DMS 273 treated with DMSO at 0.1 percent for 48 hours (cell line): ENCODE results near the gene SLC25A29.

ENCODE experiments used
- DNase-seq: peaks from one replicate; lab custom pipeline; 2025; lab: John Stamatoyannopoulos, UW

Gene SLC25A29

DNA sequence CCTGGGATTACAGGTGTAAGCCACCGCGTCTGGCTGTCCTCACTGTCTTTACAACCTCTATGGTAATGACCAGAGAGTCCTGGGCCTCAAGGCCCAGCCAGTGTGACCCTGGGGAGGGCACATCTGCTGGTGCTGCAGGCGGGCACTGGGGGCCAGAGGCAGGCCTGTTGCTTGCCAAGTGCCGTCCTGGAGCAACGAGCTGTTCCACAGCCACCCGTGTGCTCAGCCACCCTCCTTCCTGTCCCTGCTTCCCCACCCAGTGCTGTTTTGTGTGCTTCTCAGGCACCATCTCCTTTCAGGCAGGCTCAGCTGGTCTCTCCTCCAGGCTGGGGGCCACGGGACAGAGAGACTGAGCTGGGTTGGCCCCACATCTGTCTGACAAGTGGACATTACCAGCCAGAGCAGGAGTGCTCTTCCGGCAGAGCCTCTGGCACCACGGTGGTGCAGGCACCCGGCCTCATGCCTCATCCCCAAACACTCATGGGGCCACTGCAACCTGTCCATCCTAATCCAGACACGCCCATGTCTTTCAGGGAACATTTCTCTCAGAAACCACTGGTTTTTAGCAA is 25.9 kb upstream of the SLC25A29 start:
- DNase-seq = no peak

DNA sequence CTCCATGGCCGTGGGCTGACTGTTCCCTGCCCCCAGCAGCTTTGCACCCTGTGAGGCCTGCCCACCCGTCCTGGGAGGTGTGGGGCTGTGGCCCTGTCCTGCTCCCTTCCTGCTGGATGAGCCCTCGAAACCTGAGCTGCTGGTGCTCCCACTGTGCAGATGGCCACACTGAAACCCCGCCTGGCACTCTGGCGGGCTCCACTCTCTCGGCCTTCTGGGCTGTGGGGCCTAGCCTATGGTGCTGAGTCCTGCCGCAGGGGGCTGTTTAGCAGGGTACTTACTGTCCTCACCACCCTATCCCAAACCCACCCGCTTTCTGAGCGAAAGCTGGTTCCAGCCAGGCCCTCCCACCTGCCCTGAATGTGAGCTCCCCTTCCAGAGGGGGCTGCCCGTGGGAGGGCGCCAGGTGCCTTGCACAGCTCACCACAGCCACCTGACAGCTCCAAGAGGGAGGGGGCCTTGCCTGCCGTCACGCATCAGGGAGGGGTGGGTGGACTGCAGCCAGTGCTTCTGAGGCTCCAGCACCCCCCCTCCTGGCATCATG is 24.2 kb upstream of the SLC25A29 start:
- DNase-seq = peak; percentile 41

DNA sequence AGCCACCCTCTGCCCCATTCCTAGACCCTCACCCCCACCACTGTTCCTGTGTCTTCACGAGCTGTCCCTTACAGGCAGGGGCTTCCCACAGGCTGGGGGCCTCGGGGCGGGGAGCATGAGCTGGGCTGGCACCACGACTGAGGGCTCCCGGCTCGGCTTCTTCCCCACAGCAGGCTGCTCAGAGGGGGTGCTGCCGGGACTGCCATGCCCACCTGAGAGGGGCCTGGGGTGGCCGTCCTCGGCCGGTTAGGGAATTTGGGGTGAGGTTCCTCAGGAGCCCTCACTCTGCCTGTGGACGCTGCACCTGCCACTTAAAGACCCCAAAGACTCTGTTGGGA is 23.7 kb upstream of the SLC25A29 start:
- DNase-seq = no peak

DNA sequence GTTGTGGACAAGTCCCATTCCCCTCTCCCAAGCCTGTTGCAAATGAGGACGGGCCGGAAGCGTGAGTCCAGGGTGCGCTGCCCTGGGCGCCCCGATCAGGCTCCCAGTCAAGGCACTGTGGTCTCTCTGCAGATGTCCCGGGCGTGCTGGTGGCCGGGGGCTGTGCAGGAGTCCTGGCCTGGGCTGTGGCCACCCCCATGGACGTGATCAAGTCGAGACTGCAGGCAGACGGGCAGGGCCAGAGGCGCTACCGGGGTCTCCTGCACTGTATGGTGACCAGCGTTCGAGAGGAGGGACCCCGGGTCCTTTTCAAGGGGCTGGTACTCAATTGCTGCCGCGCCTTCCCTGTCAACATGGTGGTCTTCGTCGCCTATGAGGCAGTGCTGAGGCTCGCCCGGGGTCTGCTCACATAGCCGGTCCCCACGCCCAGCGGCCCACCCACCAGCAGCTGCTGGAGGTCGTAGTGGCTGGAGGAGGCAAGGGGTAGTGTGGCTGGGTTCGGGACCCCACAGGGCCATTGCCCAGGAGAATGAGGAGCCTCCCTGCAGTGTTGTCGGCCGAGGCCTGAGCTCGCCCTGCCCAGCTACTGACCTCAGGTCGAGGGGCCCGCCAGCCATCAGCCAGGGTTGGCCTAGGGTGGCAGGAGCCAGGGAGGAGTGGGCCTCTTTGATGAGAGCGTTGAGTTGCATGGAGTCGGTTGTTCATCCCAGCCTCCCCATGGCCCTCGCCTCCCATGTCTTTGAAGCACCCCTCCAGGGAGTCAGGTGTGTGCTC is 23.2 kb upstream of the SLC25A29 start:
- DNase-seq = no peak

DNA sequence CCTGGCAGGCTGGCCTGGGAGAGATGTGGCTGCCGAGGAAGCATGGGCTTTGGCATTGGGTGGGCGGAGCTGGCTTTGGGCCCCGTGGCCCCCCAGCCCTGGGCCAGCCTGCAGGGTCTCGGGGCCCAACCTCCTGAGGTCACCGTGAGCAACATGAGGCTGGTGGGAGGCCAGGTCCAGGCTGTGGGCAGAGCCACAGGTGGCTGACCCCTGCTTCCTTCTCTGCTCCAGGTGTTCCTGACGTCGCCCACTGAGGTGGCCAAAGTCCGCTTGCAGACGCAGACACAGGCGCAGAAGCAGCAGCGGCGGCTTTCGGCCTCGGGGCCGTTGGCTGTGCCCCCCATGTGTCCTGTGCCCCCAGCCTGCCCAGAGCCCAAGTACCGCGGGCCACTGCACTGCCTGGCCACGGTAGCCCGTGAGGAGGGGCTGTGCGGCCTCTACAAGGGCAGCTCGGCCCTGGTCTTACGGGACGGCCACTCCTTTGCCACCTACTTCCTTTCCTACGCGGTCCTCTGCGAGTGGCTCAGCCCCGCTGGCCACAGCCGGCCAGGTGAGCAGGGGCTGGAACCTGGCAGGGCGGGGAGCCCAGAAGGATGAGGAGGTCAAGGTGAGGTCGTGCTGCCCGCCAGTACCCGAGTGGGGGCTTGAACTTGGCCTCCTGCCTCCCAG is 22.4 kb upstream of the SLC25A29 start:
- DNase-seq = no peak

DNA sequence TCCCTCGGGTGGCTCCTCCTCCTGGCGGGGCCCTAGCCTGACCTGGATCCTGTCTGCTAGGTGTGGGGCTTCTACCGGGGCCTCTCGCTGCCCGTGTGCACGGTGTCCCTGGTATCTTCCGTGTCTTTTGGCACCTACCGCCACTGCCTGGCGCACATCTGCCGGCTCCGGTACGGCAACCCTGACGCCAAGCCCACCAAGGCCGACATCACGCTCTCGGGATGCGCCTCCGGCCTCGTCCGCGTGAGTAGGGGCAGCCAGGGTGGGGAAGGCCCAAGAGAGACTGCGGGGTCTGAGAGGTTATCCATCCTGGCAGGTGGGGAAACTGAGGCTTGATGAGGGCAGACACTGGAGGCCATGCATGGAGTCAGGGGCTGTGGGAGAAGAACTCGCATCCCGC is 20.9 kb upstream of the SLC25A29 start:
- no peak for DNase-seq

DNA sequence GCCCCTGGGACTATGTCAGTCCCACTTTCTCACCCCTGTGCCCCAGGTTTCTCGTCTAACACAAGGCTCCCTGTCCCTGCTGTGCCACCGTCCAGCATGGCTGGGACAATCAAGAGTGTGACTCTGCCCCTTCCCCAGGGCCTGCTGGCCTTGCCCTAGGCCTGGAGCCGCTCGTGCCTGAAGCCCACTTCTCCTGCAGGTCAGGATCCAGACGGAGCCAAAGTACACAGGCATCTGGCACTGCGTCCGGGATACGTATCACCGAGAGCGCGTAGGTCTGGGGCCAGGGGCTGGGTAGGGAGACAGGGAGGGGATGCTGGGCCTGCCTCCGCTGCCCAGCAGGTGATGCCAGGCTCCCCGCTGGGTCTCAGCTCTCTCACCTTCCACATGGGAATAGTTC is 19.7 kb upstream of the SLC25A29 start:
- no peak for DNase-seq

DNA sequence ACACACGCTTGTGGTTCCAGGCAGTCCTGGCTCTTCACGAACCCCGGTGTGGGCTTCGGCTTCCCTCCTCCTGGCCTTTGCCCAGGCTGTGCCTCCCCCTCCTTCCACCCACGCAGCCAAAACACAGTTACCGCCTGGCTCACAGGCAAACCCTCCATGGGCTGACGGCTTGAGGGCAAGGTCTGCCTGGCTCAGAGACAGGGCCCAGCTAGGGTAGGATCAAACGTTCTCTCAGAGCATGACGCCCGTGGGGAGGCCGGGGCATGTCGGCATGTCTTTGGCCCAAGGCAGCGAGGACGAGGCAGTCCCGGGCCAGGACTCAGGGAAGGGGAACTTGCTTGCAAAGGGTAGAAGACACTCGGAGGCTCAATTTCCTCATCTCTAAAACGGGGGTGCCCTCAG is 19.0 kb upstream of the SLC25A29 start:
- no peak for DNase-seq

DNA sequence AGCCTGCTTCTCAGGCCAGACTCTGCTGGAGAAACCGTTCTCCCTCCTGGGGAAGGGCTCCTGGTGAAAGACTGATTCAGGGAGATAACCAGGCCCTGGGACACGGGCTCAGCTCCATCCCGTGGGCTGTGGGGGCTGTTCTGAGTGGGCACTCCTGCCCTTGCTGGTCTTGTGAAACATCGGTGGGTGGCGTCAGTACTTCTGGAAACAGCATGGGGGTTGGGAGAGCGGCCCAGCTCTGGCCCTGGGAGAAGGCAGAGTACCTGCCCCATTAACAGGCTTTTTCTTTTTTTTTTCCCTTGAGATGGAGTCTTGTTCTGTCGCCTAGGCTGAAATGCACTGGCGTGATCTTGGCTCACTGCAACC is 17.7 kb upstream of the SLC25A29 start:
- no peak for DNase-seq

DNA sequence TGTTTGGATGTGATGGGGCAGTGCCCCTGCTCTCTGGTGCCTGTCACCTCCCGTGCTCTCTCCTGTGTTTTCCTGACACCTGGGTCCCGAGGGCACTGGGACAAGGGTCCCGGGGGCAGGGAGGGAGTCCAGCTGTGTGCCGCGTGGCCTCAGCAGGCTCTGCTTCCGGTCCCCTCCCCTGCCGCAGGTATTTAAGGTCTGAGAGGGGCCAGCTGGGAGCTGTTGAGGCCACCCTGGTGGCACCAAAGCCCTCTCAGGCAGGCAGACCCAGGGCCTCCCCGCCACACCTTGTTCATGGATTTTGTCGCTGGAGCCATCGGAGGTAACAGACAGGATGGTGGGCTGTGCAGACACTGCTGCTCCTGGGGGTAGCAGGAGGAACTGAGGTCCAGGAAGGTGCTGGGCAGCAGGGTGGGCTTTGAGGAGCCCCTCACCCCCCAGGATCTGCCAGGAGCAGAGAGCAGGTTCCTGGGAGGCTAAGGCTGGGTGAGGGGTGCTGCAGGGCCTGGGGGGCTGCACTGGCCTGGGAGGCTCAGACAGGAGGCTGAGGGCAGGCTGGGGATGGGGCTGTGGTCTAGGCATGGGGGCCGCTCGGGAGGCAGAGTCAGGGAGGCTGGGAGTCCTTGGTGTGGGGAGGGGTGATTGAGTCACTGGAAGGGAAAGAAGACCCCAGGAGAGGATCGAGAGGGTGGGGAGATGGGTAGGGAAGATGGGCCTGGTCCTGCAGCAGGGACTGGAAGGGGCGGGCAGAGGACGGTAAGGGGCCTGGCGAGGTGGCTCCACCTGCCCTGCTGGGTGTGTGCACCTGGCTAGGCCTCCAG is 17.1 kb upstream of the SLC25A29 start, which contains the start of gene SLC25A47:
SLC25A47 (plus strand) TSS at position 219 of the 821 bp plus-strand sequence; CDS start at position 295, 76 bp downstream.
- DNase-seq = no peak

DNA sequence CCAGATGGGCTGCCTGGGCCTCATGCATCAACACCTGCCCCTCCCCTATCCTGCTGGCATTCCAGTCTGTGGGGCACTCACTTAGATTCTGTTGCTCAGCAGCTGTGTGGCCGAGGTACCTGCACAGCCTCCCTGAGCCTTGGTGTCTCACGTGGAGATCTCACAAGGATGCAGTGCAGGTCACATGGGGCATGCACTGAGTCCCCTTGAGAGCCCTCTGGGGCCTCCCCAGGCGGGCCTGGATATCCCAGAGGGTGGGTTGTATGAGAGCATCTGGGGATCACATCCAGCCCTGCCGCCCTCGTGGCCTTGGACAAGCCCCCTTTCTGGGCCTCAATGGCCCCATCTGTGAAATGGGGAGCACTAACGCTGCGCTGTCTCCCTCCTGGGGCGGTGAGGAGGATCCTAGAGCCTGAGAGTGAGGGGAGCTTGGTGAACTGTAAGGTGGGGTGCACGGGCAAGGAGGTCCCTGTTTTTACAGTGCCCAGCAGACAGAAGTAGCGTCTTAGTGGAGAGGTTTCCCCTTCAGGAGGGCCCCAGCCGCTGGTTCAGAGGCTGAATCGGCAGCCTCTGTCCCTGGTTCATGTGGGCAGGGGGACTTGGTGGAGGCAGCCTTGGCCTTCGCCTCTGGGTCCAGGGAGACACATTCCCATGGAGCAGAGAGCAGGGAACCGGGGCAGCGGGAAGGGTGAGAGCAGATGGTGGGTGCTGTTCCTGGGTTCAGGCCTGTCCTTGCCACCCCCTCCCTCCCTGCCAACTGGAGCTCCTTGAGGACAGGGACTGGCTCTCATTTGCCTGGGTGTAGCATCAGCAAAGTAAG is 16.1 kb upstream of the SLC25A29 start:
- DNase-seq = no peak

DNA sequence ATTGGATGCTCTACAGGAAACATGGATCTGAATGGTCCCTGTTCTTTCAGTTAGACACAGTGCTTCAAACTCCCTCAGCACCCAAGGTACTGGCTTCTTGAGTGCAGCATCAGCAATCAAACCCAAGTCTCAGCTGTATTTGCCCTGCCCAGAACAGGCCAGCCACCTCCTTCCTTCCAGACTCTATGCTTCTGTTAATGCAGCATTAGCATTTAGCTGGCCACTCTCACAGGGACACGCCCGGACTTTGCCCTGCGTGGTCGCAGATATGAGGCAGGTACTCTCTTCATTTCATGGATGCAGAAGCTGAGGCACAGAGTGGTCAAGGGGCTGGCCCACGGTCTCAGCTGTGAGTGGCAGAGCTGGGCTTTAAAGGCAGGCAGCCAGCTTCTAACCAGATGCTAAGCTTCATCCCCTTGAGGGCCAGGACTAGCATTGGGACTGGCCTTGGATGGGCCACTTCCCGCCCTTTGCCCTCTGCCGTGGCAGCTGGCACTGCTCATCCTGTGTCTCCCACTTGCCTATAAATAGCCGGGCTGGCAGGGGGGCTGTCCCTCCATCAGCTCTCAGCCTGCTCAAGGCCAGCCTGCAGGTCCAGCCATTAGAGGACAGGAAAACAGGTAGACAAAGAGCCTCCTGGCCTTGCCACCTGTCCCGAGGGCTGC is 15.4 kb upstream of the SLC25A29 start:
- peak; percentile 22 for DNase-seq

DNA sequence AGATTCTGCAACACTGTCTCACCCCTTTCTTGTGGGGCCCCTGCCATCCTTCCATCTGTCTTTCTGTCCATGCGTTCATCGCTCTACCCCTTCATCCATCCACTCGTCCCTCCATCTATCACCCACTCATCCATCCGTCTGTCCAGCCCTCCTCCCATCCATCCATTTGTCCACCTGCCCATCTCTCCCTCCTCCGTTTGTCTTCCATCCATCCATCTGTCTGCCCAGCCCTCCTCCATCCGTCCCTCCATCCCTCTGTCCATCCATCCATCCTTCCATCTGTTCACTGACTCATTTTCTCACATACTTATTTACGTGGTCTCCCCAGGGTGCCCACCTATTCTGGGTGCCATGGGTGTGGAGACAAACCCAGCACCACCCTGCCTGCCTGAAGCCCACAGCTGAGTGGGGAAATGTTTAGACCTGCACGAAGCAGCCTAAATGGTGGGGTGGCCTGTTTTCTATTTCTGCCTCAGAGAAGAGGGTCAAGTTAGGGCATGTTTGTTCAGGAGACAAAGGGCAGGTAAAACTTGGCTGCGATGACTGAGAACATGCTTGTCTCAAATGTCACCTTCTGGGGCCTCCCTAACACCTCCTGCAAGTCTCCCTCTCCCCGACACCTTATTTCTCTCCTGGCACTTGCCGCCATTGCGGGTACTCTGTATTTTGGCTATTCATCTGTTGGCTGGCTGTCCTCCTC is 14.1 kb upstream of the SLC25A29 start:
- no peak for DNase-seq

DNA sequence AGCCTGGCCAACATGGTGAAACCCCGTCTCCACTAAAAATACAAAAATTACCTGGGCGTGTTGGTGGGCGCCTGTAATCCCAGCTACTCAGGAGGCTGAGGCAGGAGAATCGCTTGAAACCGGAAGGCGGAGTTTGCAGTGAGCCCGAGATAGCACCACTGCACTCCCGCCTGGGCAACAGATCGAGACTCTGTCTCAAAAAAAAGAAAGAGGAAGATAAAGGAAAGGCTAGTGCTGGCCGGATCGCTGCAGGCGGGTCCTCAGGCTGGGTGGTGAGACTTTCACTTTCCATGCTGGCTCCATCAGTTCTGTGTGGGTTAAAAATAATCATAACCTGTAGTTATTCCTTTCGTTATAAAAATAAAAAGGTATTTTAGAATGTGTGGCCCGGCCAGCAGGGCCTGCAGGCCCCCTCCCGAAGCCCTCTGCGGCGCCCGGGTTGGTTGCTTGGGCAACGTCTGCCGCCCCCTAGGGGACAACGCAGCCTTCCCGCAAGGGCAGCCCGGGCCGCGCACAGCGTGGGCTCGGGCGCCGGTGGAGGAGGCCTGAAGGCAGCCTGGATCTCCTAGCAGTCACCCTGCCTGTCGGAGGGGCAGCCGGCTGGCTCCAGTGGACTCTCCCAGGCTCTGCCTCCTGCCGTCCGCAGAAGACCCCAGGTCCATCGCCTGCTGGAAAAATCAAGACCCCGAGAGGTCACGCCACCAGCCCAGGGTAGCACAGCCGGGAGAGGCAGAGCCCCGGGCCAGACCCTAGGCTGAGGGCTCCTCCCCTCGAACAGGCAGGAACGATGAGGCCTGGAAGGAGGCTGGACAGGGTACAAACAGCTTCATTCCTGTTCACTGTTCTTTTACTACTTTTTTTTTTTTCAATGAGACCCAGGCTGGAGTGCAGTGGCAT is 11.9 kb upstream of the SLC25A29 start:
- no peak for DNase-seq

DNA sequence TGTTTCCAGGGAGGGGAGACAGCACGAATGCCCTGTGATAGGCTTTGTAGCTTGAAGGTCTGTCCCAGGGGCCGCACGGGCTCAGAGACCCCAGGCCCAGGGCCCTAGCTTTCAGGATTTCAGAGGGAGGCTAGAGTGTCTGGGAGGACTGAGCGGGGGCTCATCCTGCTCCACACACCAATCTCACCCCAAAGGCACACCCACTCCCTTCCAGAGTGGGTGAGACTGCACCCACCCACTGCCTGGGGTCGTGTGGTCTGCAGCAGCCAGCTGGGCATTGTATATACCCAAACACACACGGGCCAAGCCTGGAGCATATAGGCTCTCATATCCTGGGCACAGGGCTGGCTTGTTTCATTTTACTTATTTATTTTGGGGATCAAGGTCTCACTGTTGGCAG is 11.1 kb upstream of the SLC25A29 start:
- no peak for DNase-seq

DNA sequence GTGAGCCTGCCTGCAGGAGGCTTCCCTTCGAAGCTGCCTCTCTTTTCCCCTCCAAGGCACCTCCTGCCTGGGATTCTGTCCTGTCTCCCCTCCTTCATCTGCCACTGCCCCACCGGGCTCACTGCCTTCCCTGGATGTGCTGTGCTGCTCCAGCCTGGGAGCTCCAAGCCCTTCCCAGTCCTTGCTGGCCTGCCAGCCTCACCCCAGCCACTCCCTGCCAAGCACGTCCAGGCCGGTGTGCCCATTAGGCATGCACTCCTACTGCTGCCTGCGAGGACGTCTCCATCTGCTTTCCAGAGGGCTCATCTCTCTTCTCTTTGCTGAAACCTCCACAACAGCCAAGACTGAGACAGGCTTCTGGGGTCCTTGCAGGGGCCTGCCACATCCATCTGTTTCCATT is 8.5 kb upstream of the SLC25A29 start:
- DNase-seq = no peak

DNA sequence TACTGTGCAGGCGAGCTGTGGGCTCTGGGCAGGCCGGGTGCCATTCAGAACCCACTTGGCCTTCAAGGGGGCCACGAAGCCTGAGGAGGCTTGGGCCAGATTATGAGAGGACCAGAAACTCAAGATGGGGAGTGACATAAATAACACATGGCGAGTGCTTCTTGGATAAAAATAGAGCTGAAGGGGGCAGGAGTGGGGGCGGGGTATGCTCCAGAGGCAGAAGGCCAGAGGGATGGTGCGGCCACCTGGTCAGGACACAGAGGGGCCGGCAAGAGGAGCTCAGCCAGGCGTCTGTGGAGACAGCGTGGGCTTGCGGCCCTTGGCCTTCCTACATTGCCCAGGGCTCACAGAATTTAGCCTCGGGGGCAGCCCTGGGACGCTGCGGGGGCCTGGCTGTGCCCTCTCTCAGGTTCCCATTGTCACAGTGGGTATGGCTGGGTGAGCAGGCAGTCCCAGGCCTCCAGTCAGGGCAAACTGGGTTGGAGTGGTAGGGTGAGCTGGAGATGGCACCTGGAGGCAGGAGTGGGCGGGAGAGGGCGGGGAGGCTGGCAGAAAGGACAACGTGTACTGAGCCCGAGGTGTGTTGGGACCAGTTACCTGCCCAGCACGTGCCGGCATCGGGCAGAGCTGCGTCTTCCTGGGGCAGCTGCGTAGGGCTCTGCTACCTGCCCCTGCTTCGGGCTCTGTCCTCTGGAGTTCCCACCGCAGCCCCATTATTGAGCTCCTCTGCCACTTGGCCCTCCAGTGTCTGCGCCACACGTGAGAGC is 7.4 kb upstream of the SLC25A29 start:
- DNase-seq = no peak

DNA sequence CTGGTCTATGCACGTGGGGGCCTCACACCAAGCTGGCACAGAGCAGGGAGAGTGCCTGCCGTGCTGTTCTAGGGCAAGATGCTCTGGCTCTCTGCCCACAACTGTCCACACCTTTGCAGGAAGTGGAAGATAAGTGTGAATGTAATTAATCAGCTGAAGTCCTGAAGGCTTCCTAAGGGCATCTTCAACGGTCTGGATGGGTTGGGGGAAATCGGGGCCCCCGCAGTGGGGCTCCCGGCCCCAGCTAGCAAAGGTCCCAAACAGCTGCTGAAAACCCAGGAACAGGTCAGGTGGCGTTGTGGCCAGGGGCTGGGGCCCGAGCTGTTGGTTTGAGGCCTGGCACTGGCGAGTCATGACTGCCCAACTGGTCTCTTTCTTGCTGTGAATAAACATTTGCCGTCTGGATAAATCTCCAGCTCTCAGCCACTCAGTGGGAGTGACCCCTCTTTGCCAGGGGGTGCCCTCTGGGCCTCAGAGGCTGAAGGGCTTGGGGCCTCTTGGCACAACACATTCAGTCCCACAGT is 6.7 kb upstream of the SLC25A29 start:
- no peak for DNase-seq
